Measurements from ENCODE around the gene KCTD10.

DNA sequence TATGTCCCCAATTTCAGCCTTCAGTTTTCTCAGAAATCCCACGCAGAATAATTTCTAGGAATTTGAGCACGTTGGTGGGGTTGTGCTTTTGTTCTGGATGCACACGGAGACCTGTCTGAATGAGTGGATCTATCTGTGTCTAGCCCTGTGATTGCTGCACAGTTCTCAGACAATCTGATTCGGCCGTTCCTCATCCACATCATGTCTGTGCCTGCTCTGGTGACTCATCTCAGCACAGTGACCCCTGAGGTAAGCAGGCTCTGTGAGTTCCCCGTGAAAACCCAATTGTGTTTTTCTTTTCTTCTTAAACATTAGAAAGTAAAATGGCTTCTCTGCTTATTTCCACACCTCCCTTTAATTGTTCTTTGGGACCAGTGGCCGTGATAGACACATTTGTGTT lies 20.6 kb upstream of the KCTD10 start:
- no peak for TF ChIP-seq CTCF (conservative IDR thresholded peaks at IDR 0.05; ENCODE audit: low read depth, low read length)
- TF ChIP-seq EZH2 (IDR thresholded peaks at IDR 0.05; ENCODE audit: borderline replicate concordance, low read depth, low read length, poor library complexity, severe bottlenecking) = no peak

Measured in A673 (cell line).